Left ventricle myocardium inferior (tissue), 1 donor: ENCODE data around the gene MBD3L4. TPM values are rescaled to one million over a fixed set of nuclear protein-coding genes. Genes with fewer than 3 reads are reported as not detected.
"Not testable (repeated sequence)": the region's sequence is repeated elsewhere in the genome, so short reads cannot be mapped to it uniquely, and the experiment has no call there.

Source experiments
- DNase-seq: peaks from one replicate; pipeline ENCODE4 v3.0.0-alpha.2; 2020
- H3K27ac ChIP-seq: fragments of 200-600 bp; replicated peaks from 2 replicates; pipeline ENCODE4 v1.8.0; 2021
- H3K27me3 ChIP-seq: fragments of 200-600 bp; 2 replicates; pipeline ENCODE4 v1.8.0; 2021; ENCODE audit warnings: low read depth
- H3K36me3 ChIP-seq: fragments of 200-600 bp; 2 replicates; pipeline ENCODE4 v1.8.0; 2021
- H3K4me1 ChIP-seq: fragments of 200-600 bp; 2 replicates; pipeline ENCODE4 v1.8.0; 2021
- H3K4me3 ChIP-seq: fragments of 200-600 bp; 2 replicates; pipeline ENCODE4 v1.8.0; 2021; ENCODE audit warnings: mild to moderate bottlenecking, moderate library complexity
- H3K9me3 ChIP-seq: fragments of 200-600 bp; replicated peaks from 2 replicates; pipeline ENCODE4 v1.8.0; 2021
- intact Hi-C: fragments of 100-400 bp; cut with micrococcal nuclease; formaldehyde crosslinking; loops from one replicate; pipeline ENCODE4 v1.11.0; 2022
- total RNA-seq: library from RNA; stranded (reverse); fragmentation: NEBNext Ultra II Directional; extraction: Animal tissue kit (Norgen Biotek cat#: 25700); gene quantifications from one replicate; pipeline ENCODE4 v1.2.1, GENCODE V29; 2021
- TF ChIP-seq, protein P1 (sequence below): fragments of 200-600 bp; IDR thresholded peaks from 2 replicates; pipeline ENCODE4 v1.8.0; 2021; ENCODE audit warnings: antibody characterized with exemption, mild to moderate bottlenecking, borderline replicate concordance
- donor health status: DM: no; HTN: yes; CAD: no; lungs with severe emphysema.

MBD3L4 gene
- total RNA-seq, 1 donor from 2014 or later: not detected

DNA sequence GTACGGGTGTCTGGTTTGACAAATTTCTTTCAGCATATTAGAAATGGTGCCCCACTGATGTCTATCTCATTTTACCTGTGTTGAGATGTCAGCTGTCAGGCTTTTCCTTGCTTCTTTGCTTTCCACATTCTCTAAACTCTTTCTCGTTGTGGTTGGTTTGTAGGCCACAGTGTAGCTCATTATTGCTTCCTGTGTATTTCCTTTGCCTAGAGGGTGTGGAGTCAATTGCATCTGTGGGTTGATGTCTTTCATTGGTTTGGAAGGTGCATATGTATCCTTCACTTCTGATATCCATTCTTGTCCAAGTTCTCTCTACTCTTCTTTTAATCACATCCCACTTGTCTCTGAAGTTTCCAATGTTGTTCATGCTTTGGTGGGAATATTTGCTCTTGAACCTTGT lies 1.6 kb upstream of the MBD3L4 start:
- H3K9me3 ChIP-seq, H3K4me1 ChIP-seq, H3K27me3 ChIP-seq, DNase-seq, H3K27ac ChIP-seq, H3K36me3 ChIP-seq, intact Hi-C loops, H3K4me3 ChIP-seq: not testable (repeated sequence)

DNA sequence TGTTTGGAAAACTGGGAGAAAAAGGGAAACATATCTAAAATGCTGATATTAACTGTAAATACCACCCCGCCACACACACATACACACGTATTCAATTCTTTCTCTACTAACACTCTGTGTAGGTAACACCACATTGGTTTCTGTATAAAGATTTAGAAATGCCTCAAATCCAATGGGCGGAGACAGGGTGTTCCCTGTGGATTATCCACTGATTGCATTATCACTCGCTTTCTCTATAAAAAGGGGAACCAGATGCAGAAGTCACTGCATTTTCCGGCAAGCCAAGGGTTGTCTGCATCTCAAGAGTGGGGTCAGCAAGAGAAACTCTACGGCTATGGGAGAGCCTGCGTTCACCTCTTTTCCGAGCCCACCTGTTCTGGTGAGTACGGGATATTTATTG lies 9.7 kb downstream of the MBD3L4 start, which contains the start of gene MBD3L5:
MBD3L5 (plus strand) TSS at position 301 of the 400 bp plus-strand sequence; CDS start at position 335, 34 bp downstream.
- intact Hi-C loops, H3K4me3 ChIP-seq, DNase-seq, H3K36me3 ChIP-seq, H3K9me3 ChIP-seq, H3K27ac ChIP-seq, H3K4me1 ChIP-seq, H3K27me3 ChIP-seq: not testable (repeated sequence)

DNA sequence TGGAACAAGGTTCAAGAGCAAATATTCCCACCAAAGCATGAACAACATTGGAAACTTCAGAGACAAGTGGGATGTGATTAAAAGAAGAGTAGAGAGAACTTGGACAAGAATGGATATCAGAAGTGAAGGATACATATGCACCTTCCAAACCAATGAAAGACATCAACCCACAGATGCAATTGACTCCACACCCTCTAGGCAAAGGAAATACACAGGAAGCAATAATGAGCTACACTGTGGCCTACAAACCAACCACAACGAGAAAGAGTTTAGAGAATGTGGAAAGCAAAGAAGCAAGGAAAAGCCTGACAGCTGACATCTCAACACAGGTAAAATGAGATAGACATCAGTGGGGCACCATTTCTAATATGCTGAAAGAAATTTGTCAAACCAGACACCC lies 11.2 kb downstream of the MBD3L4 start:
- DNase-seq, H3K4me1 ChIP-seq, H3K27ac ChIP-seq, intact Hi-C loops, H3K9me3 ChIP-seq, H3K4me3 ChIP-seq, H3K36me3 ChIP-seq, H3K27me3 ChIP-seq: not testable (repeated sequence)

DNA sequence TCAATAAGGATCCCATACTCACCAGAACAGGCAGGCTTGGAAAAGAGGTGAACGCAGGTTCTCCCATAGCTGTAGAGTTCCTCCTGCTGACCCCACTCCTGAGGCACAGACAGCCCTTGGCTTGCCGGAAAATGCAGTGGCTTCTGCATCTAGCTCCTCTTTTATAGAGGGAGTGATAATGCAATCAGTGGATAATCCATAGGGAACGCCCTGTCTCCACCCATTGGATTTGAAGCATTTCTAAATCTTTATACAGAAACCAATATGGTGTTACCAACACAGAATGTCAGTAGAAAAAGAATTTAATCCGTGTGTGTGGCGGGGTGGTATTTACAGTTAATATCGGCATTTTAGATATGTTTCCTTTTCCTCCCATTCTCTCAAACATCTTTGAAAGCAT lies 18.6 kb downstream of the MBD3L4 start, which contains the start of gene MBD3L2B:
MBD3L2B (minus strand) TSS at position 101 of the 400 bp plus-strand sequence; CDS start at position 67, 34 bp downstream.
- H3K36me3 ChIP-seq, intact Hi-C loops, DNase-seq, H3K4me1 ChIP-seq, H3K27ac ChIP-seq, H3K9me3 ChIP-seq, H3K4me3 ChIP-seq: not testable (repeated sequence)
- peaks cover 26% of the 10 kb centered on the region for H3K27me3 ChIP-seq

DNA sequence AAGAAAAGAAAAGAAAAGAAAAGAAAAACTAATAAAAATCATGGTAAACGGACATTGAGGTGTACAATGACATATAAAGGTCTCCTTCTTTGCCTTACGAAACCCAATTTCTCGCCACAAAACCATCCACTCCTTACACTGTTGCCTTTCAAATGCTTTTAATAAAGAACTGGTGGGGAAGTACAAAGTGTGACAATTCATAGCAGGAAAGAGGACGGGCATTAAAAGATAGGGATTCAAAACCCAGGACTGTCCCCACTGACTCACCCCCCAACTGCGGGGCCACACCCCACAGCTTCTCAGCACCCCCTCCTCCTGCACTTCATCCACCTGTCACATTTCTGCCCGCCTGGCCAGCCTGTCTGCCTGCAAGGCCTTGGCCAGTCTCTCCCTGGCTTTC lies 21.2 kb downstream of the MBD3L4 start:
- Histone ChIP-seq H3K27ac (no peak overlapping the region), H3K4me3 (no peak overlapping the region), H3K27me3 (peaks cover 31% of the 10 kb centered on the region), H3K36me3 (no peaks in the 10 kb centered on the region), H3K4me1 (no peaks in the 10 kb centered on the region), H3K9me3 (peaks cover 10% of the 10 kb centered on the region)
- intact Hi-C loops: no loop called here
- DNase-seq: no peak
- TF ChIP-seq, protein P1, sequence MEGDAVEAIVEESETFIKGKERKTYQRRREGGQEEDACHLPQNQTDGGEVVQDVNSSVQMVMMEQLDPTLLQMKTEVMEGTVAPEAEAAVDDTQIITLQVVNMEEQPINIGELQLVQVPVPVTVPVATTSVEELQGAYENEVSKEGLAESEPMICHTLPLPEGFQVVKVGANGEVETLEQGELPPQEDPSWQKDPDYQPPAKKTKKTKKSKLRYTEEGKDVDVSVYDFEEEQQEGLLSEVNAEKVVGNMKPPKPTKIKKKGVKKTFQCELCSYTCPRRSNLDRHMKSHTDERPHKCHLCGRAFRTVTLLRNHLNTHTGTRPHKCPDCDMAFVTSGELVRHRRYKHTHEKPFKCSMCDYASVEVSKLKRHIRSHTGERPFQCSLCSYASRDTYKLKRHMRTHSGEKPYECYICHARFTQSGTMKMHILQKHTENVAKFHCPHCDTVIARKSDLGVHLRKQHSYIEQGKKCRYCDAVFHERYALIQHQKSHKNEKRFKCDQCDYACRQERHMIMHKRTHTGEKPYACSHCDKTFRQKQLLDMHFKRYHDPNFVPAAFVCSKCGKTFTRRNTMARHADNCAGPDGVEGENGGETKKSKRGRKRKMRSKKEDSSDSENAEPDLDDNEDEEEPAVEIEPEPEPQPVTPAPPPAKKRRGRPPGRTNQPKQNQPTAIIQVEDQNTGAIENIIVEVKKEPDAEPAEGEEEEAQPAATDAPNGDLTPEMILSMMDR: no peak

DNA sequence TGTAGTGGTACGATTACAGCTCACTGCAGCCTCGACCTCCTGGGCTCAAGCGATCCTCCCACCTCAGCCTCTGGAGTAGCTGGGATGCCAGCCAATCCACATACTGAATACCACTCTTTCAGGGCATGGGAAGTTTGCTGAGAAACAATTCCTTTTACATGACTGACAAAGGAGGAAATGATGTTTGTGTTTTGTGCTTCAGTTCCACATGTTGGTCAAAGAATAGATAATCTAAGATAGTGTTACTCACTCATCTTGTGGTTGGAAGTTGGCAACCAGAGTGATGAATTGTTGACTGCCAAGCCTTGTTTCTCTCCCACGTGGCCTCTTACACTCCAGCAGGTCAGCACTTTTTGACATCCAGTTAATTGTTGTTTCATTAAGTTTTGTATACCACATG lies 26.3 kb downstream of the MBD3L4 start:
- Histone ChIP-seq H3K27ac (no peak overlapping the region), H3K4me1 (no peaks in the 10 kb centered on the region), H3K4me3 (no peak overlapping the region), H3K27me3 (peaks cover 35% of the 10 kb centered on the region), H3K9me3 (peaks cover 11% of the 10 kb centered on the region), H3K36me3 (no peaks in the 10 kb centered on the region)
- DNase-seq: no peak
- TF ChIP-seq, protein P1: no peak
- intact Hi-C loops: no loop called here

DNA sequence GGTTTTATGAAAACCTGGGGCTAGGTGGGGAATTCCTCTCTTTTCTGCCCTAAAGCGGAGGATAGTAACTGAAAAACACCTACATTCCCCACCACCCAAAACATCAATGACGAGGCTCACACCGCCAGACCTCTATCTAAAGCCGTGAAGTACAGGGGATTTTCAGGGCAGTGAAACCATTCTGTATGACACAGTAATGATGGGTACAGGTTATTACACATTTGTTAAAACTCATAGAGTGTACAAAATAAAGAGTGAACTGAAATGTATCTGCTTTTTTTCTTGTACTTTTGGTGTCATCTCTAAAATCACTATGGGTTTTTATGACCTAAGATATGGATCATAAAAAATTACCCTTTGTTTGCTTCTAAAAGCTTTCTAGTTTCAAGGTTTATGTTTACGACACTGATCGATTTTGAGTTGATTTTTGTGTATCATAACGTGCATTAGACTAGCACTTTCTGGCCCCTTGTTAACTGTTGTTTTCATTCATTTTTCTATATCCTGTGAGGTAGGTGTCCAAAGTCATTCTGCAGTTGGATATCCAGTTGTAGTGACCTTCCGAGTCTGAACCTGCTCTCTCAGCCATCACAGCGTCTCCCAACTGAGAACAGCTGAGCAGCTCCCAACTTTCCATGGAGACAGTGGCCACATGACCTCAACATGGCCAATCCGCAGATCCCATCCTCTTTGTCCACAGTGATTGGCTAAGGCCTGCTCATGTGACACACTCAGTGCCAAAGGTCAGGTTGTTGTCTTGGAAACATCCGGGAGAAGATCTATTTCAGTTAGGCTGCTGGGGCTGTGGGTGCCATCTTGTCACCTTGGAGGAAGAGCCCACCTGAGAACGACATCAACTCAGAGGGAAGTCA lies 29.0 kb downstream of the MBD3L4 start:
- TF ChIP-seq, protein P1: no peak
- Histone ChIP-seq H3K4me1 (no peaks in the 10 kb centered on the region), H3K27ac (no peak overlapping the region), H3K36me3 (no peaks in the 10 kb centered on the region), H3K9me3 (peaks cover 11% of the 10 kb centered on the region), H3K4me3 (no peak overlapping the region), H3K27me3 (peaks cover 15% of the 10 kb centered on the region)
- DNase-seq: no peak
- intact Hi-C loops: no loop called here
